Prostate gland (tissue), 2 donors: Measurements from ENCODE around the gene ANTXR1. TPM values are rescaled to one million over a fixed set of nuclear protein-coding genes. Genes with fewer than 3 reads are reported as not detected.

Source experiments
- DNase-seq: peaks from one replicate; pipeline ENCODE4 v3.0.0-alpha.2; 2019; ENCODE audit warnings: low spot score
- H3K27ac ChIP-seq, 2 donors: fragments of 200-600 bp; sonication (generic); 2 replicates each; pipeline ENCODE4 v1.5.1; 2017 to 2019
- H3K27me3 ChIP-seq: fragments of 200-600 bp; sonication (generic); replicated peaks from 2 replicates; pipeline ENCODE4 v1.5.1; 2019; ENCODE audit not compliant: insufficient read depth
- H3K36me3 ChIP-seq, 2 donors: fragments of 200-600 bp; sonication (generic); 1 replicate in 1 of 2; 2 replicates in 1 of 2; pipeline versions ENCODE4 v1.5.1 to v1.8.1; 2017 to 2019
- H3K4me1 ChIP-seq: fragments of 200-600 bp; sonication (generic); replicated peaks from 2 replicates; pipeline ENCODE4 v1.5.1; 2019
- H3K4me3 ChIP-seq, 2 donors: fragments of 200-600 bp; sonication (generic); 2 replicates each; pipeline ENCODE4 v1.5.1; 2017 to 2019
- H3K9me3 ChIP-seq: fragments of 200-600 bp; sonication (generic); 2 replicates; pipeline ENCODE4 v1.5.1; 2017
- CTCF ChIP-seq, 4 experiments: fragments of 200-600 bp in 2 of 4; fragments of 450-650 bp in 2 of 4; sonication (generic) in 2 of 4; IDR thresholded peaks; 1 replicate in 3 of 4; 2 replicates in 1 of 4; pipeline ENCODE4 v1.5.1; 2016 to 2019; ENCODE audit warnings: antibody characterized with exemption in 4 of 4, mild to moderate bottlenecking in 2 of 4, moderate library complexity in 2 of 4
- POLR2A ChIP-seq: fragments of 450-650 bp; IDR thresholded peaks from one replicate; pipeline ENCODE4 v1.6.1; 2016; ENCODE audit warnings: antibody characterized with exemption, mild to moderate bottlenecking
- POLR2AphosphoS5 ChIP-seq: sonication (generic); formaldehyde crosslinking; IDR thresholded peaks from one replicate; pipeline ENCODE4 v1.6.1; 2017; ENCODE audit warnings: antibody characterized with exemption
- WGBS: methylation state at CpG from one replicate; pipeline ENCODE4 v1.1.5; 2018; 5-methylcytosine and 5-hydroxymethylcytosine counted together
- intact Hi-C: fragments of 100-400 bp; cut with DNase I; formaldehyde crosslinking; loops from one replicate; pipeline ENCODE4 v1.14.2; 2022
- total RNA-seq, 2 donors: library from RNA; depleted of rRNA; stranded (reverse); fragments of >200 nt; gene quantifications; one replicate each; pipeline ENCODE4 v1.1.0, GENCODE V29; 2016

Gene ANTXR1
- total RNA-seq, 2 donors from 2014 or later: 25.8 to 48.7 TPM

- no peaks in the 10 kb centered on the region for H3K27me3 ChIP-seq
- no peak for DNase-seq
- intact Hi-C loops: no loop called here
- TF ChIP-seq POLR2AphosphoS5: no peak
- TF ChIP-seq POLR2A: no peak
- no peak for TF ChIP-seq CTCF (IDR thresholded peaks at IDR 0.05)
- no peak overlapping the region for H3K27ac ChIP-seq
- H3K4me1 ChIP-seq: no peaks in the 10 kb centered on the region
- no peak overlapping the region for H3K4me3 ChIP-seq
- 77% methylated on average over 4 of the region's 4 CpGs for WGBS
- H3K9me3 ChIP-seq: no peaks in the 10 kb centered on the region
- no peaks in the 10 kb centered on the region for H3K36me3 ChIP-seq
Observed at GRCh38 chr2:69203166-69203985, 190.4 kb downstream of the ANTXR1 start.

GRCh38 chr2:69204654-69205053, 191.7 kb downstream of the ANTXR1 start:
- Histone ChIP-seq H3K27me3 (no peaks in the 10 kb centered on the region), H3K27ac (no peak overlapping the region), H3K4me1 (no peaks in the 10 kb centered on the region), H3K36me3 (no peaks in the 10 kb centered on the region), H3K9me3 (no peaks in the 10 kb centered on the region), H3K4me3 (no peak overlapping the region)
- WGBS: 94% methylated on average over 3 of the region's 3 CpGs
- DNase-seq: no peak
- intact Hi-C loops: no loop called here
- TF ChIP-seq CTCF (IDR thresholded peaks at IDR 0.05) (no peak), POLR2AphosphoS5 (no peak), POLR2A (no peak)

DNA sequence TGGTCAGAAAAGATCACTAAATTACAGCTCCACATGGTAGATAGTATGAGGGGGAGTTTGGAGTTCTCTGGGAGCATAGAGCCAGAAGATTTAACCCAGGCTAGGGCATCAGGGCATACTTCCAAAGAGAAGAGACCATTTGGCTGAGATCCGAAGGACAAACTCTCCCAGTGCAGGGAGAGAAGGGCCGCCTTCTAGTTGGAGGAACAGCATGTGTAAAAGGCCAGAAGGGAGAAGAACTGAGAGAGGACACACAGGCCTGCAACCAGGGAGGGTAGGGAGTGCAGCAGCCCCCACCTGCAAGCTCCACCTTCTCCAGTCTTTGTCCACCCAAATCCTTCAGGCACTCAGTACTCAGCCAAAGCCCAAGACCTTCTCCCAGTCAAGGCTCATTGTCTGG, 192.1 kb downstream of the ANTXR1 start:
- Histone ChIP-seq H3K4me3 (no peak overlapping the region), H3K27ac (no peak overlapping the region), H3K9me3 (no peaks in the 10 kb centered on the region), H3K27me3 (no peaks in the 10 kb centered on the region), H3K4me1 (no peaks in the 10 kb centered on the region), H3K36me3 (no peaks in the 10 kb centered on the region)
- intact Hi-C loops: no loop called here
- 70% methylated on average over 2 of the region's 2 CpGs for WGBS
- DNase-seq: no peak
- TF ChIP-seq POLR2A (no peak), CTCF (IDR thresholded peaks at IDR 0.05) (no peak), POLR2AphosphoS5 (no peak)

DNA sequence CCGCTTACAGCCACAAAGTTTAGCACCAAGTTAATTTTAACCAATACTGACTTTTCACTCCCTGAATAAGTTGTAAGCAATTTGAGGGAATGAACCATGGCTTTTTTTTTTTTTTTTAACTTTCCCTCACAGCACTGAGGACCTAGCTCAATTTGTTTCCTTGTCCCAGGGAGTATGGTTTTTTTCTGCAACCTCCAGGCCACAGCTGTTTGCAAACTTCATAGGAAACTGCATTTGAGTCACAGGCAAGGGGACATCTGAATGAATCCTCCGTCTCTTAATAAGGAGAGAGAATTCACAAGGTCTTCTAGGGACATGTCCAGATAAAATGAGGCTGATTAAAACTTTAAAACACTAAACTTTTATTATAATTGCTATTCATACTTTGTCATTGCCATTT, 192.5 kb downstream of the ANTXR1 start:
- TF ChIP-seq POLR2A: no peak
- no peak for TF ChIP-seq CTCF (IDR thresholded peaks at IDR 0.05)
- no peak for TF ChIP-seq POLR2AphosphoS5
- 74% methylated on average over 2 of the region's 2 CpGs for WGBS
- no peaks in the 10 kb centered on the region for H3K4me1 ChIP-seq
- no peak for DNase-seq
- H3K36me3 ChIP-seq: no peaks in the 10 kb centered on the region
- H3K27me3 ChIP-seq: no peaks in the 10 kb centered on the region
- intact Hi-C loops: no loop called here
- no peak overlapping the region for H3K4me3 ChIP-seq
- no peaks in the 10 kb centered on the region for H3K9me3 ChIP-seq
- H3K27ac ChIP-seq: no peak overlapping the region

DNA sequence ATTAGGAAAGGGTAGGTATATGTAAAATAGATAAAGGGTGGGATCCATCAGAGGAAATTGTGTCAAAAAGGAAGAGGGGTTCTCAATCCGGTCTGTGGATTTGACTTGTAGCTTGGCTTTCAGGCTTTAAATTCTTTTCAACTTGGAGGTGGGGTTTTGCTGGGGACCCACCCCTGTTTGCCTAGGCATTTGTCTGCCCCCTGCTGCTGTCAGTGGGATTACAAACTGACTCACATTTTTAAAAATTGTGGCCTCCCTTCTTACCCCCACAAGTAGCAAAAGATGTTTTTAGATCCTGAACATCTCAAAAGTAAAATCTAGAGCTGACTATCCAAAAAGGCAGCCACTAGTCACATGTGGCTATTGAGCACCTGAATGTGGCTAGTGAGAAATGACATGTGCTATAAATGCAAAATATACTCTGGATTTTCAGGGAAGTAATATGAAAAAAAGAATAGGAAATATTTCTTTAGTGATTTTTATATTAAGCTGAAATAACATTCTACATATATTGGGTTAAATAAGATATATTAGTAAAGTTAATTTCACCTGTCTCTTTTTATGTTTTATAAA, 195.1 kb downstream of the ANTXR1 start:
- intact Hi-C loops: no loop called here

More for the DNA sequence above, 195.1 kb downstream of the ANTXR1 start:
- Histone ChIP-seq H3K27ac (no peak overlapping the region), H3K36me3 (no peaks in the 10 kb centered on the region), H3K9me3 (no peaks in the 10 kb centered on the region), H3K4me3 (no peak overlapping the region), H3K4me1 (no peaks in the 10 kb centered on the region), H3K27me3 (no peaks in the 10 kb centered on the region)
- WGBS: 91% methylated on average over 1 of the region's 1 CpG
- DNase-seq: no peak
- TF ChIP-seq CTCF (IDR thresholded peaks at IDR 0.05) (no peak), POLR2AphosphoS5 (no peak), POLR2A (no peak)
